A673 (cell line): ENCODE measurements around the gene CPM. TPM values are rescaled to one million over a fixed set of nuclear protein-coding genes. Genes with fewer than 3 reads are reported as not detected.
A peak's percentile ranks its signal among the peaks of the same experiment; 100 is the strongest.

Source experiments
- BruUV-seq: library from RNA; stranded (reverse); fragments of 400-500 nt; replicated peaks from 2 replicates; lab custom pipeline; 2021; lab: Mats Ljungman, UMichigan
- CTCF ChIA-PET: fragments of 300-600 bp; sonication (Branson Sonifier 250); formaldehyde crosslinking; loops from one replicate; lab custom pipeline; 2022; ENCODE audit warnings: antibody characterized with exemption; lab: Charles Lee
- POLR2A ChIA-PET: fragments of 300-600 bp; sonication (Branson Sonifier 250); formaldehyde crosslinking; loops from one replicate; lab custom pipeline; 2022; ENCODE audit warnings: antibody characterized with exemption; ENCODE audit not compliant: low non-redundant PET; lab: Charles Lee
- DNase-seq: peaks from one replicate; pipeline ENCODE4 v3.0.0-alpha.2; 2015; ENCODE audit warnings: low spot score
- H3K27ac ChIP-seq: fragments of 200-600 bp; sonication (generic); 2 replicates; pipeline ENCODE4 v1.5.1; 2016; ENCODE audit warnings: mixed run types, low read depth, mild to moderate bottlenecking, mixed read lengths, antibody characterized with exemption, low read length; ENCODE audit not compliant: poor library complexity, severe bottlenecking
- H3K27me3 ChIP-seq: fragments of 200-600 bp; sonication (generic); replicated peaks from 2 replicates; pipeline ENCODE4 v1.6.1; 2017; ENCODE audit warnings: mixed run types, low read depth, mild to moderate bottlenecking, mixed read lengths, antibody characterized with exemption, low read length; ENCODE audit not compliant: insufficient read depth, poor library complexity
- H3K36me3 ChIP-seq: fragments of 200-600 bp; sonication (generic); 2 replicates; pipeline ENCODE4 v1.6.1; 2016; ENCODE audit warnings: mixed run types, mild to moderate bottlenecking, mixed read lengths, antibody characterized with exemption, low read length; ENCODE audit not compliant: insufficient read depth, poor library complexity, severe bottlenecking
- H3K4me1 ChIP-seq: fragments of 200-600 bp; sonication (generic); 2 replicates; pipeline ENCODE4 v1.6.1; 2017; ENCODE audit warnings: mixed run types, mild to moderate bottlenecking, mixed read lengths, antibody characterized with exemption, low read length; ENCODE audit not compliant: insufficient read depth, poor library complexity, severe bottlenecking
- H3K4me3 ChIP-seq: fragments of 200-600 bp; sonication (generic); 2 replicates; pipeline ENCODE4 v1.5.1; 2016; ENCODE audit warnings: low read depth, mixed run types, mild to moderate bottlenecking, mixed read lengths, low read length; ENCODE audit not compliant: poor library complexity, severe bottlenecking
- H3K9me3 ChIP-seq: fragments of 200-600 bp; sonication (generic); 2 replicates; pipeline ENCODE4 v1.6.1; 2016; ENCODE audit warnings: mixed run types, low read depth, mild to moderate bottlenecking, mixed read lengths, antibody characterized with exemption, low read length; ENCODE audit not compliant: poor library complexity, severe bottlenecking
- EZH2 ChIP-seq: fragments of 200-600 bp; sonication (generic); IDR thresholded peaks from 2 replicates; pipeline ENCODE4 v1.6.1; 2017; ENCODE audit warnings: borderline replicate concordance, low read depth, mild to moderate bottlenecking, mixed read lengths, antibody characterized with exemption, low read length; ENCODE audit not compliant: poor library complexity, severe bottlenecking
- intact Hi-C: fragments of 100-400 bp; cut with micrococcal nuclease; formaldehyde crosslinking; loops from one replicate; pipeline ENCODE4 v1.10.0; 2022; ENCODE audit not compliant: unreplicated experiment
- total RNA-seq: library from RNA; stranded (reverse); gene quantifications from 2 replicates; pipeline ENCODE4 v1.2.3, GENCODE V29; 2021
- TF ChIP-seq, protein P1 (sequence below): fragments of 300-800, 200-600 bp; sonication (generic); conservative IDR thresholded peaks from 2 replicates; pipeline ENCODE4 v1.5.1; 2017; ENCODE audit warnings: low read depth, mild to moderate bottlenecking, antibody characterized with exemption, low read length, moderate library complexity, mixed read lengths

Gene CPM
- total RNA-seq, 1 experiment from 2014 or later: 0.84 TPM

DNA sequence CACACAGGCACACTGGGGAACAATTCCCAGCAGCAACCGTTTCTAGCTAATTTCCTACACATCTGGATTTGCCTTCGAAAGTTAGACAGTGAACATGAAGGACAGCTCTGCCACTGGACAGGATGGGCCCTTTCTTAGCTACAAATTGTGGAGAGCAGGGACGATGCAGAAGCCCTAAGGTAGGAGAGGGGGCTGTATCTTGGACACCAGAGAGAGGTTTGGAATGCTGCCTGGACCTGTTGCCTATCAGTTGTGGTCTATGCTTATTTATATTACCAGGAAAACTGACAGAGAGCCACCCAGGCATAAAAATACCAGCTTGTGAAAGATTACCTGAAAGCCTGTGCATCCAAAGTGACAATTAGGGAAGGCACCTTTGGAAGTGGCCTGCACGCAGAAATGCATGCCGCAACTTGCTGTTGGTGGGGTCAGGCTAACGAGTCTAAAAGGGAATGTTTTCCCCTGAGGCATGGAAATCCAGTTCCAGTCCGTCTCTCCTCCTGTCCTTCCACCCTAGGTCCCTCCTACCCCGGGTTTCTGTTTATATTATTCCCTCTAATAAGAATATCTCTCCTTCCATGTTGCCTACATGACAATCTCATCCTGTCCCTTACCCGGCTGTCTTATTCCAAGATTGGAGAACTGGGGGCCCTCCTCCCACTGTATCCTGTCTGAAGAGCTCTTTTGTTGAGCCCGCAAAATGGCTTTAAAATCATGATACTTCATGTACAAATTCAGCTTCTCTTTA, 64.8 kb downstream of the CPM start:
- H3K4me1 ChIP-seq: no peaks in the 10 kb centered on the region
- ChIA-PET CTCF (no interaction called here), POLR2A (no interaction called here)
- DNase-seq: no peak
- H3K36me3 ChIP-seq: no peaks in the 10 kb centered on the region
- intact Hi-C loops: loop anchor here (5.0 kb wide), 1 partner anchor 284 kb away; no protein-coding TSS in a partner anchor
- no peaks in the 10 kb centered on the region for H3K27me3 ChIP-seq
- no peak overlapping the region for H3K4me3 ChIP-seq
- TF ChIP-seq EZH2: no peak
- TF ChIP-seq, protein P1, sequence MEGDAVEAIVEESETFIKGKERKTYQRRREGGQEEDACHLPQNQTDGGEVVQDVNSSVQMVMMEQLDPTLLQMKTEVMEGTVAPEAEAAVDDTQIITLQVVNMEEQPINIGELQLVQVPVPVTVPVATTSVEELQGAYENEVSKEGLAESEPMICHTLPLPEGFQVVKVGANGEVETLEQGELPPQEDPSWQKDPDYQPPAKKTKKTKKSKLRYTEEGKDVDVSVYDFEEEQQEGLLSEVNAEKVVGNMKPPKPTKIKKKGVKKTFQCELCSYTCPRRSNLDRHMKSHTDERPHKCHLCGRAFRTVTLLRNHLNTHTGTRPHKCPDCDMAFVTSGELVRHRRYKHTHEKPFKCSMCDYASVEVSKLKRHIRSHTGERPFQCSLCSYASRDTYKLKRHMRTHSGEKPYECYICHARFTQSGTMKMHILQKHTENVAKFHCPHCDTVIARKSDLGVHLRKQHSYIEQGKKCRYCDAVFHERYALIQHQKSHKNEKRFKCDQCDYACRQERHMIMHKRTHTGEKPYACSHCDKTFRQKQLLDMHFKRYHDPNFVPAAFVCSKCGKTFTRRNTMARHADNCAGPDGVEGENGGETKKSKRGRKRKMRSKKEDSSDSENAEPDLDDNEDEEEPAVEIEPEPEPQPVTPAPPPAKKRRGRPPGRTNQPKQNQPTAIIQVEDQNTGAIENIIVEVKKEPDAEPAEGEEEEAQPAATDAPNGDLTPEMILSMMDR: no peak
- H3K27ac ChIP-seq: no peak overlapping the region
- H3K9me3 ChIP-seq: no peaks in the 10 kb centered on the region
- BruUV-seq: no TSS peak

- CTCF ChIA-PET: no interaction called here
- intact Hi-C loops: loop anchor here (5.0 kb wide), 1 partner anchor 285 kb away; no protein-coding TSS in a partner anchor
- no peak for TF ChIP-seq EZH2
- TF ChIP-seq, protein P1: no peak
Observed at GRCh38 chr12:68867606-68868005, 65.4 kb downstream of the CPM start.

GRCh38 chr12:68866950-68867349, 66.0 kb downstream of the CPM start:
- no peak overlapping the region for H3K4me3 ChIP-seq
- DNase-seq: peak; percentile 7
- intact Hi-C loops: loop anchor here (5.0 kb wide), 1 partner anchor 285 kb away; no protein-coding TSS in a partner anchor
- no peaks in the 10 kb centered on the region for H3K27me3 ChIP-seq
- BruUV-seq: no TSS peak
- no peaks in the 10 kb centered on the region for H3K4me1 ChIP-seq
- H3K36me3 ChIP-seq: no peaks in the 10 kb centered on the region
- no peak overlapping the region for H3K27ac ChIP-seq
- ChIA-PET CTCF (no interaction called here), POLR2A (no interaction called here)
- no peaks in the 10 kb centered on the region for H3K9me3 ChIP-seq
- TF ChIP-seq EZH2: no peak
- TF ChIP-seq, protein P1: no peak

More at GRCh38 chr12:68867606-68868005, 65.4 kb downstream of the CPM start:
- Histone ChIP-seq H3K9me3 (no peaks in the 10 kb centered on the region), H3K4me3 (no peak overlapping the region), H3K27me3 (no peaks in the 10 kb centered on the region), H3K27ac (no peak overlapping the region), H3K4me1 (no peaks in the 10 kb centered on the region), H3K36me3 (no peaks in the 10 kb centered on the region)
- DNase-seq: no peak
- no TSS peak for BruUV-seq
- POLR2A ChIA-PET: no interaction called here
